Measurements from ENCODE around the gene GNAT2. TPM values are rescaled to one million over a fixed set of nuclear protein-coding genes. Genes with fewer than 3 reads are reported as not detected.

GNAT2 gene
- total RNA-seq, 1 experiment from 2014 or later = not detected

DNA sequence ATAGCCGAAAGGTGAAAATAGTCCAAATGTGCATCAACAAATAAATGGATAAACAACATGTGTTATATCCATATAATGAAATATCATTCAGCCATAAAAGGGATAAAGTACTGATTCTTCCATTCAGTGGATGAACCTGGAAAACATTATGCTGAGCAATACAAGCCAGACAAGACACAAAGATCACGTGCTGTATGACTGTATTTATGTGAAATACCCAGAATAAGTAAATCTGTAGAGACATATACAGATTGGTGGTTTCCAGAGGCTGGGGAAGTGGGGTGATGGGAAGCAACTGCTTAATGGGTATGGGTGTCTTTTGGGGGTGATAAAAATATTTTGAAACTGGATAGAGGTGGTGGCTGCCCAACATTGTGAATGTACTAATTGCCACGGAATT is 23.2 kb upstream of the GNAT2 start:
- no peak for DNase-seq (ENCODE audit: low read depth)

DNA sequence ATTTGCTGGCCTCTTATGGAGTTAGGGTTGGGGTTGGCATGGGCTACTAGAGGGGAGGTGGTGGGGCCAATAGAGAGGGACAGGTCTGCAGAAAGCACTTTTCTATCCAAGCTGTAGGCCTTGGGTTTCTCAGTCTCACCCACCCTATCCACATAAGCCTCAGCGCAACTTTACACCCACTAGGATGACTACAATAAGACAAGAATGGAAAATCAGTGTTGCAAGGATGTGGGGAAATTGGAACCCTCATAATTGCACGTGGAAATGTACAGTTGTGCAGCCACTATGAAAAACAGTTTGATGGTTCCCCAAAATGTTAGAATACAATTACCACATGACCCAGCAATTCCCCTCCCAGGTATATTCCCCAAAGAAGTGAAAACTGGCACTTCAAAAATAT is 22.4 kb upstream of the GNAT2 start:
- DNase-seq (ENCODE audit: low read depth) = no peak

DNA sequence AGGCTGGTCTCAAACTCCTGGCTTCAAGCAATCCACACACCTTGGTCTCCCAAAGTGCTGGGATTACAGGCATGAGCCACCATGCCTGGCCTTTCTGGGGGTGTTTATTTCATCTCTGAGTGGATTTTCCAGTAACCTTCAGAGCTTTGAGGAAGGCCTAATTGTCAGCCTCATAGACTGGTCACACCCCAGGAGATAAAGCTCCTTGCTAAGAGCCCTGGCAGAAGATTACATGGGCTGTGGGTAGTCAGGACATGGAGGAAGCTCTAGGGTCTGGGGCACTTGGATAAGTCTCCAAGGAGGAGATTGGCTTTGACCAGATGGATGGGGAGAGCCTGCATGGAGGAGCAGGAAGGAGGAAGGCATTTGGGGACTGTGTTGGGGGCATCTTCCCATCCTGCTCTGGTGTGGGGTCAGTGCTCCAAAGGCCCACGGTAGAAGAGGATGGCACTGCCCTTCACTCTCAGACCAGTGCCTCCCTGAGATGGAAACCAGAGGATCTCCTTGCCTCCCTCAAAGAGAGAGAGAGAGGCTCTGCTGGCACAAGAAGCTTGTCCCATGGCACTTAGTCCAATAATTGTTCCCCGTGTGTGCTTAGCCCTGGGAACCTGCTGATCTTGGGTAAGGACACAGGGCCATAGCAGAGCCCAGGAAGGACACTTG is 21.8 kb upstream of the GNAT2 start:
- DNase-seq (ENCODE audit: low read depth) = no peak

DNA sequence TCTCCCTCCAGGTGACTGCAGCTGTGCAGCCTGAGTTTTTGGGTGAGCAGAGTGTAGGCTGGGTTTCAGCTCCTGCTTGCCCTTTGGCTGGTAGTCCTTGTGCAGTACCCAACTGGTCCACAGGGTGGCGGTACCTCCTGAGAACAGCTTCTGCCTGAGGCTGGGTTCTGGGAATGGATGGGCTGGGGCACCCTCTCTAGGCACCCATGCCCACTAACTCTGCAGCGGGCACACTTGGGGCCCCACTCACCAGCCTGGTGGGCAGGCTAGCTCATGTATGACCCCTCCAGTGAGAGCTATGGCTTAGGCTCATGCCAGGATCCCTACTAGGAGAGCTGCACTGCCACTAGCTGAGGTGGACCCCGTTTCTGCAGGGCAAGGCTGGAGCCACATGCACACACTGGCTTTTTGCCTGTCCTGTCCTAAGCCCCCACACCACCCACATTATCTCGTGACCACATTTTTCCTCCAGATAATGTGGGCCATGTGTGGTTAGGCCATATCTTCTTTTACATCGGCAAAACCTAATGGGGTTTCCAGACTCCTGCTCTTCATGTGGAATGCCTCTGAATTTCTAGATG is 21.0 kb upstream of the GNAT2 start:
- DNase-seq (ENCODE audit: low read depth) = peak; percentile 58

DNA sequence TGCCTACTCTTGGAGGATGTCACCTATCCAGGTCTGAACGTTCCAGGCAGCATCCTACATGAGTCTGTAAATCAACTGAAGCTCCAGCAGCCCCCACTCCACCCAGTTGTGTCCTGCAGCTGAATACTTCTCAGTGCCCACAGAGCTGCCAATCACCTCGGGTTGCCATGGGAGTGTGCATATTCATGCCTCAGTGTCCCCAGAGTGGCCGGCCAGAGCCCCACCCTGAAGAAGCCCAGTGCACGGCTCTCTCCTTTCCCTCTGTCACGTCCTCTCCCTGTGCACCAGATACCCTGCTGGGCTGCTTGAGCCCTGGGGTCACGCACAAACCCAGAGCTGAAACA is 20.4 kb upstream of the GNAT2 start:
- no peak for DNase-seq (ENCODE audit: low read depth)

- DNase-seq (ENCODE audit: low read depth) = no peak
These were observed 19.8 kb upstream of the GNAT2 start for GRCh38 chr1:109639063-109639840.

GRCh38 chr1:109637446-109637845 is 18.0 kb upstream of the GNAT2 start:
- no peak for DNase-seq (ENCODE audit: low read depth)

- DNase-seq (ENCODE audit: low read depth) = peak; percentile 65
These were observed 17.0 kb upstream of the GNAT2 start for GRCh38 chr1:109636201-109636952.

GRCh38 chr1:109635862-109636200 is 16.4 kb upstream of the GNAT2 start:
- DNase-seq (ENCODE audit: low read depth) = no peak

- no peak for DNase-seq (ENCODE audit: low read depth)
These were observed 15.6 kb upstream of the GNAT2 start for GRCh38 chr1:109634771-109635750.

GRCh38 chr1:109634292-109634691 is 14.9 kb upstream of the GNAT2 start:
- no peak for DNase-seq (ENCODE audit: low read depth)

- no peak for DNase-seq (ENCODE audit: low read depth)
These were observed 13.4 kb upstream of the GNAT2 start for GRCh38 chr1:109632671-109633346.

DNA sequence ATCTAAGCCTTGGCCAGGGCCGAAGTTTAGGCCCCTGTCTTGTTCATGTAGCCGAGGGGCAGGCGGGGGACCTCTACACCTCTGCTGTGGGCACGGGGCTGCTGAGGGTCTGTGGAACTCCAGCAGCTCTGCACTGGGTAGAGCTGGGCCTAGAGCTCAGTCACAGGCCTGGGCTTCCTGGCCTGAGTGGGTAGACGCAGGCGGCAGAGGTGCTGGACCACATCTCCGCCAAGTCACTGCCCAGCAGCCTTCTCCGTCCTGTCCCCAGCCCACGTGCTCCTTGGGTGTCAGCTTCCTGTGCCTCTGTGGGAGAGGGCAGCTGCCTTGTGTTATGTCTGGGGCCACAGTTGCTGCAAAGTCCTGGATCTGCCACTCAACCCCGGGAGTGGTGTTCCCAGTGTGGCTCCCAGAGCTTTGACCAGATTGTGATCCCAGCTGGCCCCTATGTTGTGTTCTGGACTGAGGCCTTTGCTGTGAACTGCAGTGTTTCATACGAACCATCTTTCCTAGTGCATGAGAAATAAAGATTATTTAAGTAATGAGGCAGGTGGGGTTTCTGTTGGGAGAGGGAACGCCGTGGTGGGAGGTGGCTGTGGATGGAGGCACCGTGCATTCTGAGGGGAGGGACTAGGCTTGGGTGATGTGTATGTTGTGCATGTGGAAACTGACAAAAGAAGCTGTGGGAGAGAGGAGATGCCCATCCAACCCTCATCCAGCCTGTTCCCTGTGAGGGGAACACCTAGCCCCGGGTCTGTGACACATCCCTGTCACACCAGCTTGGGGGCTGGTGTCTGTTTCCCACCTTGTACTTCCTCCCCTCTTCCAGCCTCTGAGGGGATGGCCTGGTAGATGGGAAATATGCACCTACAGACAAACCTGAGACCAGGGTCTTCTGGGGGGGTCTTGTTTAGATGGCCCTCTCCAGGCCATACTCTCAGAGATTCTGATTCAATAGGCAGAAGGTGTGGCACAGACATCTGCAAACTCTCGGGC is 12.4 kb upstream of the GNAT2 start:
- DNase-seq (ENCODE audit: low read depth) = no peak

DNA sequence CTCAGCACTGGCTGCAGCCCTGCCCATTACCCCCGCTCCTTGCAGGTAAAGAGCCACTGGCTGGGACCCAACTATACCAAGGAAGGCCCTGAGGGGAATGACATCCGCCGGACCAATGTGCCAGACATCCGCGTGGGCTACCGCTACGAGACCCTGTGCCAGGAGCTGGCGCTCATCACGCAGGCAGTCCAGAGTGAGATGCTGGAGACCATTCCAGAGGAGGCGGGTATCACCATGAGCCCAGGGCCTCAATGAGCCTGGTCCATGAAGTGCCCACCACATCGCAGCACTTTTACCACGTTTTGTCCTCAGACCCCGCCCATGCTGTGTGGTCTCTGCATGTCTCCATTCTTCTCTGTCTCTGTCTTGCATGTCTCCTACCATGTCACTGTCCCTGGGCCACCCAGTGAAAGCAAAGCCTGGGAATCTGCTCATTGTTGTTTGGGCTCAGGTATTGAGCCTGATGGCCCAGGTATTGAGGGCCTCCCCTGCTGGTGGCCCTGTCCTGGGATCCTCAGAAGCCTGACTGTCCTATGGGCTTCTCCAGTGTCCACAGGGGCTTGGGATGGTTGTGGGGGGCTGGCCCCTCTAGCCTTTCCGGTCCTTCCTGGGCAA is 11.6 kb upstream of the GNAT2 start:
- no peak for DNase-seq (ENCODE audit: low read depth)

DNA sequence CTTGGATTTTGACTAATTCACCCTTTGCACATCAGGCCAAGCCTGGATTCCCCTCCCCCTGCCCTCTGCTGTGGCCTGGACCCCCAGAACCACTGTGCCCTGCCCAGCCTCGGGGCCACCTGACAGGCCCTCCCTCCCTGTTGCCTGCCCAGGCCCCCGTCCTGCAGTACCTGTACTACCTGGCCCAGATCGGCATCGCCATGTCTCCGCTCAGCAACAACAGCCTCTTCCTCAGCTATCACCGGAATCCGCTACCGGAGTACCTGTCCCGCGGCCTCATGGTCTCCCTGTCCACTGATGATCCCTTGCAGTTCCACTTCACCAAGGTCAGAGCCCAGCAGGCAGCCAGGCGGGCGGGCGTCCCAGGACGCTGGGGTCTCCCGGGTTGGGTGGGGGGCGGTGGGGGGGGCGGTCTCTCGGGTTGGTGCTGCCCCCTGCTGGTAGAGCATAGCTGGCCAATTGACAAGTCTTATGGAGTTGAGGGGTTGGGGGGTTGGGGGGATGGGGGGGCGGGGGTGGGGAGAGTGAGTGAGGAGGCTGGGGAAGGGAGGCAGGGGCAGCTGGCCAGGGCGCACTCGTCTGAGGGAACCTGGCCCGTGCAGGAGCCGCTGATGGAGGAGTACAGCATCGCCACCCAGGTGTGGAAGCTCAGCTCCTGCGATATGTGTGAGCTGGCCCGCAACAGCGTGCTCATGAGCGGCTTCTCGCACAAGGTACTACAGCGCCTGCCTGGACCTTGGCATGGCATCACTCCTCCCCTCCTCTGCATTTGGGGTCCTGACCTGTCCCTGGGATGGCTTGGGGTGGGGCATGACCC is 10.9 kb upstream of the GNAT2 start:
- no peak for DNase-seq (ENCODE audit: low read depth)

GRCh38 chr1:109629372-109630030 is 10.1 kb upstream of the GNAT2 start:
- no peak for DNase-seq (ENCODE audit: low read depth)

DNA sequence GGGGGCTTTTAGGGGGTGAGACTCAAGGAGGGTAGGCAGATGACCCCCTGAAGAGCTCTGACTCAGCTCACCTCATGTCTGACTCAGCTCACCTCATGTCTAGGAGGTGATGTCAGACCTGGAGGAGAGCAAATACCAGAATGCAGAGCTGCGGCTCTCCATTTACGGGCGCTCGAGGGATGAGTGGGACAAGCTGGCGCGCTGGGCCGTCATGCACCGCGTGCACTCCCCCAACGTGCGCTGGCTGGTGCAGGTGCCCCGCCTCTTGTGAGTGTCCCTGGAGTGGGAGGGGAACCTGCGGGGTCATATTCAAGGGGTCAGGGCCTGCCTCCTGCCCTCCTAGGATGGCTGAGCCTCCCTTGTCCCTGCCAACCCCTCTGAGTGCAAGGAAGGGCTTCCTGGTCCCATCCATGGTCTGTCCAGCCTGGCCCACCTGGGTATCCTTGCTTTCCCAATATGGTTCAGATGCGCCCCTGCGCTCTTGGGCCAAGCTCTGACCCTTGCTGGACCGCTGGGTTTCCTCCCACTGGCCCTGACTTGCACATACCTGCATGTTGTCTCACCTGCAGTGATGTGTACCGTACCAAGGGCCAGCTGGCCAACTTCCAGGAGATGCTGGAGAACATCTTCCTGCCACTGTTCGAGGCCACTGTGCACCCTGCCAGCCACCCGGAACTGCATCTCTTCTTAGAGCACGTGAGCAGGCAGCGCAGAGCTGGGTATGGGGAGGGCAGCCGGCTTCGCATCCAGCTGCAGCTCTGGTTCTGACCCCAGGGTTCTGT is 9.3 kb upstream of the GNAT2 start:
- no peak for DNase-seq (ENCODE audit: low read depth)
